A172 (cell line): Measurements from ENCODE around the gene APCDD1. TPM values are rescaled to one million over a fixed set of nuclear protein-coding genes. Genes with fewer than 3 reads are reported as not detected.
A peak's percentile ranks its signal among the peaks of the same experiment; 100 is the strongest.
"Not testable (repeated sequence)": the region's sequence is repeated elsewhere in the genome, so short reads cannot be mapped to it uniquely, and the experiment has no call there.

Source experiments
- DNase-seq: peaks from one replicate; pipeline ENCODE4 v3.0.0-alpha.2; 2015; ENCODE audit warnings: low spot score
- total RNA-seq: library from RNA; depleted of rRNA; stranded (reverse); fragments of >200 nt; shearing (Covaris generic); gene quantifications from 2 replicates; pipeline ENCODE4 v1.2.3, GENCODE V29; 2014

Gene APCDD1
- total RNA-seq, 1 experiment from 2014 or later = not detected

- no peak for DNase-seq
Observed at GRCh38 chr18:10490401-10491165, 36.1 kb downstream of the APCDD1 start.

GRCh38 chr18:10495936-10496335, 41.5 kb downstream of the APCDD1 start:
- no peak for DNase-seq

- DNase-seq = no peak
Observed at GRCh38 chr18:10497206-10497749, 42.8 kb downstream of the APCDD1 start.

- DNase-seq = no peak
Observed at GRCh38 chr18:10499230-10499629, 44.8 kb downstream of the APCDD1 start.

- no peak for DNase-seq
Observed at GRCh38 chr18:10500038-10500437, 45.6 kb downstream of the APCDD1 start.

GRCh38 chr18:10504723-10505122, 50.3 kb downstream of the APCDD1 start:
- DNase-seq = no peak

- DNase-seq = not testable (repeated sequence)
Observed at GRCh38 chr18:10505892-10506291, 51.5 kb downstream of the APCDD1 start.

GRCh38 chr18:10508591-10508990, 54.2 kb downstream of the APCDD1 start:
- DNase-seq = no peak

GRCh38 chr18:10511236-10511635, 56.8 kb downstream of the APCDD1 start:
- DNase-seq = no peak

- DNase-seq = no peak
Observed at GRCh38 chr18:10514082-10514481, 59.6 kb downstream of the APCDD1 start.

- no peak for DNase-seq
Observed at GRCh38 chr18:10514601-10515000, 60.2 kb downstream of the APCDD1 start.

- no peak for DNase-seq
Observed at GRCh38 chr18:10515456-10515855, 61.0 kb downstream of the APCDD1 start.

- no peak for DNase-seq
Observed at GRCh38 chr18:10516078-10516477, 61.6 kb downstream of the APCDD1 start.

GRCh38 chr18:10518595-10519255, 64.3 kb downstream of the APCDD1 start:
- no peak for DNase-seq

- DNase-seq = no peak
Observed at GRCh38 chr18:10519366-10519765, 64.9 kb downstream of the APCDD1 start.

GRCh38 chr18:10519999-10520935, 65.8 kb downstream of the APCDD1 start:
- DNase-seq = peak; percentile 77

GRCh38 chr18:10521566-10521965, 67.1 kb downstream of the APCDD1 start:
- no peak for DNase-seq

GRCh38 chr18:10522574-10522973, 68.1 kb downstream of the APCDD1 start:
- no peak for DNase-seq

GRCh38 chr18:10523544-10523943, 69.1 kb downstream of the APCDD1 start:
- no peak for DNase-seq

GRCh38 chr18:10524507-10525370, 70.3 kb downstream of the APCDD1 start:
- no peak for DNase-seq

- no peak for DNase-seq
Observed at GRCh38 chr18:10525371-10525691, 70.9 kb downstream of the APCDD1 start.
